Motor neuron (in vitro differentiated cells): Measurements from ENCODE around the gene FBXW7. TPM values are rescaled to one million over a fixed set of nuclear protein-coding genes. Genes with fewer than 3 reads are reported as not detected.

Experiments used
- ATAC-seq, 8 experiments: fragments of 200-7000 bp; cut with Tn5 transposase; replicated peaks in 6 of 8; 2 replicates each; pipeline ENCODE4 v1.8.0; 2021; ENCODE audit warnings: mild to moderate bottlenecking in 8 of 8, moderate library complexity in 8 of 8
- H3K27ac ChIP-seq, 2 donors: fragments of 250-450 bp; sonication (Bioruptor Pico); 2 replicates each; pipeline ENCODE4 v1.9.0; 2021; ENCODE audit warnings: antibody characterized with exemption in 2 of 2, mild to moderate bottlenecking in 2 of 2, moderate library complexity in 1 of 2
- H3K4me1 ChIP-seq, 2 donors: fragments of 250-450 bp; sonication (Bioruptor Pico); replicated peaks in 1 of 2; 2 replicates each; pipeline ENCODE4 v1.6.1; 2021; ENCODE audit warnings: antibody characterized with exemption in 2 of 2, mild to moderate bottlenecking in 2 of 2, moderate library complexity in 1 of 2
- H3K4me3 ChIP-seq, 5 donors: fragments of 250-450 bp; sonication (Bioruptor Pico); 2 replicates each; pipeline ENCODE4 v1.9.0; 2021; ENCODE audit warnings: antibody characterized with exemption in 5 of 5, mild to moderate bottlenecking in 5 of 5, moderate library complexity in 4 of 5
- WGBS, 10 experiments: fragments of 450-650 bp; shearing (Covaris generic); methylation state at CpG; one replicate each; pipeline ENCODE4 v1.0.0; 2022; 5-methylcytosine and 5-hydroxymethylcytosine counted together
- in situ Hi-C, 9 experiments: fragments of 400-800 bp; cut with MboI; loops; one replicate each; pipeline ENCODE4 v1.15.0; 2021; ENCODE audit warnings: low sequenced_read_pairs in 9 of 9, low pct_unique_long_range_greater_than_20kb in 2 of 9; ENCODE audit not compliant: unreplicated experiment in 9 of 9
- total RNA-seq, 8 experiments: library from RNA; unstranded; fragments of 300-600 nt; gene quantifications; 2 replicates each; pipeline versions ENCODE4 v1.2.3 to v1.2.4, GENCODE V29; 2022

The FBXW7 gene
- total RNA-seq, 8 experiments from 2014 or later: 38.0 to 130 (median 68.5) TPM

DNA sequence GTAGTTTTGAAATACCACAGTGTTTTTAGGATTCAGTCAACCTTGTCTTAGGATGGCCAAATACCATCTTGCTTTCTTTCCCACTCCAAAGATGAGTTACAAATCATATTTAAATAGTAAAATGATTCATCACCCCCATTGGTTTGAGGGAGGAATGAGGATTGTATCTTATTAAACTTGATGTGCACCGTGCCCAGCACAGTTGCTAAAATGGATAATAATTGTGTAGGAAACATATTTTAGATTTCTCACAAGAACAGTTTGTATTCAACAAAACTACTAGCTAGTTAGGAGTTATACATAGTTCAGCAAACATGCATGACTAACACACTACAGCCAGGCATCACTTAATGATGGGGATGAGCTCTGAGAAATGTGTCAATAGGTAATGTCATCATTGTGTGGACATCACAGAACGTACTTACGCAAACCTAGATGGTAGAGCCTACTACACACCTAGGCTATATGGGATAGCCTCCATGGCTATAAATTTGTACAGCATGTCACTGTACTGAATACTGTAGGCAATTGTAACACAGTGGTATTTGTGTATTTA, 245.4 kb downstream of the FBXW7 start:
- no peak for ATAC-seq
- Histone ChIP-seq H3K4me3 (no peak overlapping the region), H3K4me1 (no peaks in the 10 kb centered on the region), H3K27ac (no peak overlapping the region)
- 39 to 100% (median 87%) methylated on average over 1 to 3 of the region's 3 CpGs; no CpG with 5 or more reads in 4 of the 10 experiments for WGBS, 10 experiments
- in situ Hi-C loops: no loop called here

DNA sequence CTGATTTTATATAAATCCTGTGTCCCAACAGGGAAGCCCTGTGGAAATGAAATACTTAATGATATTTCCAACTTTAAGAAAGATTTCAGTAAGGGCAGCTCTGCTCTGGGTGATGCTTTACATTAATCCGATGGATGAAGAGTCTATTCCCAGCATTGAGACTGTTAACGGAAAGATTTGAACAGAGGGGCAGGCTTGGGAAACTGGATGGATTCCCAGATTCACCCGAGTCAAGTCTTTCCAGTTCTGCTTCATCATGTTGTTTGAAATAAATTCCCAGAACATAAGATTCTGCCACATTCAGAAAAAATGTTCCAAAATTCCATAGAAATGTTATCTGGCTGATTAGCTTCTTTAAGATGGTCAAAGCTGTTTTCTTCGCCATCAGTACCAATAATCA, 246.0 kb downstream of the FBXW7 start:
- WGBS, 10 experiments: 37 to 100% (median 92%) methylated on average over 2 to 4 of the region's 4 CpGs
- Histone ChIP-seq H3K4me3 (no peak overlapping the region), H3K4me1 (no peaks in the 10 kb centered on the region), H3K27ac (no peak overlapping the region)
- ATAC-seq: no peak
- in situ Hi-C loops: no loop called here

DNA sequence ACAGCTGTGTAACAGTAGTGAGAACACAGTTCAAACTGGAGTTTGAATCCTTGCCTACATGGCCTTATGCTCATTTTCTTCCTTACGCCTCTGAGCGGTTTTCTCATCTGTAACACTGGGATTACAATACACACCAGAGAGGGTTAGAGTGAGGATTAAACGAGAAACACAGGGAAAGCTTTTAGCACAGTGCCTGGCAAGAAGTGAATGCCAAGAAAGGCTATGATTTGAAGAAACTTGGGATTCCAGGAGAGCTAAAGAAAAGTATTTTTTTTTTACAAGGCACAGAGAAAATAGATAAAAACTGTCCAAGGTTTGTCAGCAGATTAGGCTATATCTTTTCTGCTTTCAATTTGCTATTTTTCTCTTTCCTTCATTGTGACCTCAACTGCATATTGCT, 246.4 kb downstream of the FBXW7 start:
- WGBS, 10 experiments: 56 to 100% (median 83%) methylated on average over 2 to 3 of the region's 3 CpGs
- no peaks in the 10 kb centered on the region for H3K4me1 ChIP-seq
- in situ Hi-C loops: no loop called here
- H3K27ac ChIP-seq: no peak overlapping the region
- no peak for ATAC-seq
- no peak overlapping the region for H3K4me3 ChIP-seq

DNA sequence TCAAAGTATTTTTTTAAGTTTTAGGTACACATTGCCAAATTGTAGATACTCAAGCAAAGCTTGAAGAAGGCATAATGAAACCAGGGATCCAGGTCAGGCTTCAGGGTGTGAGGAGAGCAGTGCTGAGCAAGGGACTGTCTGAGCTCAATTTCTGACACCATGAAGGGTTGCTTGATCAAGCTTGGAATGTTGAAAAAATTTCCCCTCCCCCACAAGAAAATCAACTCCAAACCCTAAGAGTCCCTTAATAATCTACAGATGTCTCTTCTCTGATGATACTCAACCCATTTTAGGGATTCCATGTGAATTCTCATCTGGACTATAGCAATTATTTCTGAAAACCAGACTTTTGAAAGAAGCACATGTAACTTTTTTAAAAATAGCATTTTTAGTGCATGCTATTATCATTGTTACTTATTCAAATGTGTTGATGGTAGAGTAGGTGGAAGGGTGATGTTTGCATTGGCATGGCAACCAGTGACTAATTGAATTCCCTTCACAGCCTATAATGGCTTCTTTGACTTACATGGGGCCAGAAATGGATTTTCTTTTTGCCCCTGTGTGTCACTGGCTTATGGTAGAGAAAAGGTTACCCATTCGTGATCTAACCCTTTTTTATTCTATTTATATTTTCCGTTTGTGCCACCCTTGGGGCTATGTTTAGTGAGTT, 252.0 kb downstream of the FBXW7 start:
- Histone ChIP-seq H3K4me1 (peaks cover under 1% of the 10 kb centered on the region in 2 donors), H3K27ac (no peak overlapping the region), H3K4me3 (no peak overlapping the region)
- ATAC-seq: peak in 4 of 8 experiments; percentile 29 to 70 (median 52)
- WGBS, 10 experiments: 33 to 94% (median 90%) methylated on average over 1 to 2 of the region's 2 CpGs; no CpG with 5 or more reads in 1 of the 10 experiments
- in situ Hi-C loops: no loop called here

DNA sequence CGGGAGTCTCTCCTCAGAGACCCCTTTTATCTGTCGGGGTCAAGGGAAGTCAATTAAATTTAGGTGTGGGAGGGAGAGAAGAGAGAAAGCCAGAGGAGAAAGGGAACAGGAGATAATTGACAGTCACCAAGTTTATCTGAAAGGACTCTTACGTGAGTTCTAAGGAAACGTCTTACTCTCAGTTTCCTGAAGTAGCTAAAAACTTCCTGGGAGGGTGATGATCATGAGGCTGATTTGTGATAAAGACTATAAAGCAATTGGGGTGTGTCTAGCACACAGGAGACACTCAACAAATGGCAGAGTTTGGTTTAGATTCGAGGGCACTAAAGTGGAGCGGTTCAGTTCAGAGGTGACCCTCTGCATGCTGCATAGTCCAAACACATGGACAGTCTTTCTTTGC, 254.1 kb downstream of the FBXW7 start:
- in situ Hi-C loops: no loop called here

DNA sequence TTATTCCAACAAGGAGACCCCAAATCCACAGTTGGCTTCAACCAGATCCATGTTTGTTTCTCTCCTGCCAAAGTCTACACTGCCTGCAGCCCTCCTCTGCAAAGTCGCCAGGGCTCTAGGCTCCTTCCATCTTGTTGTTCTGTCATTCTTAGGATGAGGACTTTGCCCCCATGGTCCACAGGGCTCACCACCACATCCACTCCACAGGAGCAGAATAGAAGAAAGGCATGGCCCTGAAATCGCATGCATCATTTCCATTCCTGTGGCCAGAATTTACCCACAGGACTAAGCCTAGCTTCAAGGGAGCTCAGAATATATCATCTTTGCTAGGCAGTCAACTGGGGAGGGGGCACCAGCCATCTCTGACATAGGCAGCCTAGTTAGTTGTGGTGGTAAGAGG, 254.7 kb downstream of the FBXW7 start:
- in situ Hi-C loops: no loop called here
- H3K4me3 ChIP-seq: no peak overlapping the region
- no peak overlapping the region for H3K27ac ChIP-seq
- H3K4me1 ChIP-seq: peaks cover 6 to 9% of the 10 kb centered on the region in 2 donors
- ATAC-seq: no peak
- WGBS, 10 experiments: 83 to 100% (median 100%) methylated on average over 1 to 2 of the region's 2 CpGs; no CpG with 5 or more reads in 7 of the 10 experiments

More for the DNA sequence above, 254.1 kb downstream of the FBXW7 start:
- Histone ChIP-seq H3K27ac (no peak overlapping the region), H3K4me3 (no peak overlapping the region), H3K4me1 (peaks cover 6 to 9% of the 10 kb centered on the region in 2 donors)
- WGBS, 10 experiments: 75 to 100% (median 97%) methylated on average over 1 to 6 of the region's 6 CpGs; no CpG with 5 or more reads in 2 of the 10 experiments
- no peak for ATAC-seq

DNA sequence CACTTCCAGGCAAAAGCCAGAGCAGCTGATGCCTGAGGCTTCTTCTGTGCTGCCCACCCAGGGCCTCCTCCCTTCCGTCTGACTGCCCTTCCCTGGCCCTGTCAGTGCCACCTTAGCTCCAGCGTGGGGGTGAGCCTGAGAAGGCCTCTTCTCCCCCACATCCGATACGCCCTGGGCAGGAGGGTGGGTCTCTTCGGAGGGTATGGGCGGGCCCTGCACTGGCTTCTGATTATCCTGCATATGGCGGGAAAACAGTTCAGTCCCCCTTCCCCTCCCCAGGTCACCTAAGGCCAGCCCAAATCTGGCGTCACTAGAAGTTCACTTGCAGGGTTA, 256.7 kb downstream of the FBXW7 start:
- Histone ChIP-seq H3K4me1 (peaks cover 11 to 15% of the 10 kb centered on the region in 2 donors), H3K27ac (no peak overlapping the region), H3K4me3 (no peak overlapping the region)
- WGBS, 10 experiments: 80 to 90% methylated on average over 2 to 4 of the region's 8 CpGs; no CpG with 5 or more reads in 8 of the 10 experiments
- ATAC-seq: peak in 3 of 8 experiments; percentile 5 to 38 (median 8)
- in situ Hi-C loops: no loop called here

DNA sequence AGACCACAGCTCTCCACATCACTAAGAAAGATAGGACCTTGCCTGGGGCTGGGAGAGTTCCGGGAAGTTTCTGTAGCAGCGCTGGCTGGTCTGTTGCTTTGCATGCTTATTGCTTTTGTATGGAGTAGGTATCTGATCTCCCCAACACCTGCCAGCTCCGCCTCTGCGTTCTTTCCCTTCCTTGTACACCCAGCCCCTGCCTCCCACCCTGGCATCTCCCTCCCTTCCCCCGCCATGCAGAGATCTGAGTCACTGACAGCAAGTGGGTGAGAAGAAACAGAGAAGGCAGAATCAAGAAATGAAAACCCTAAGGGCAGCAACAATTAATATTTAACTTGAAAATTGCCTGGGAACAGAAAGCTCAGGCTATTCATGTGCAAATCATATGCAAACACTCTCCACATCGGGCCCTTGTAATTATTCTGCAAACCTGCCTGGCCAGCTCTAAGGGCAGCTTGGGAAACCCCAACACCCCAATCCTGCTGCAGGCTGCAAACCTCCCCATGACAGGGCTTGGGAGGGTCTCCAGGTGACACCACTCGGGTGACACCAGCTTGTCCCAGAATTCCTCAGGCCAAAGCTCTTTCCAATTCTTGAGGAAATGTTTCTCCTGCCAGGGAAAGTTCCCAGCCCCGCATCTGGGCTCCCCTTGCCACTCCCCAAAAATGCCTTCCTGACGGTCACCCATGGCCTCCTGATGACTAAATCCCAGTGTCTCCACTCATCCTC, 257.2 kb downstream of the FBXW7 start:
- 26 to 90% (median 53%) methylated on average over 1 to 4 of the region's 9 CpGs; no CpG with 5 or more reads in 2 of the 10 experiments for WGBS, 10 experiments
- ATAC-seq: peak; percentile 49 to 87 (median 68)
- H3K27ac ChIP-seq: no peak overlapping the region
- H3K4me1 ChIP-seq: peaks cover 11 to 15% of the 10 kb centered on the region in 2 donors
- in situ Hi-C loops: no loop called here
- H3K4me3 ChIP-seq: no peak overlapping the region

DNA sequence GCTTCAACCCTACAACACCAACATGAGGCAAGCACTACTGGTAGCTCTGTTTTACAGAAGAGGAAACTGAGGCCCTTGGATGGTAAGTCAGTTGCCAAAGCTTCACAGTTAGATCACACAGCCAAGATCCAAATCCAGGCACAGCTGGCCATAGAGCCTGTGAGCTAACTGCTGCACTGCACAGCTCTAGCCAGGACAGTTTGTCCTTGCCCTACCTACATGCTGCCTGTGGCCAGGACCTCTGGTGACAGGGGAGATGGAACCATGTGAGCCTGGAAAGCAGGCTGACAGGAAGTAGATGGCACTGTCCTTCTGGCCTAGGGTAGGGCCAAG, 257.8 kb downstream of the FBXW7 start:
- H3K4me1 ChIP-seq: peaks cover 11 to 15% of the 10 kb centered on the region in 2 donors
- peak in 4 of 8 experiments; percentile 16 to 34 (median 23) for ATAC-seq
- no peak overlapping the region for H3K27ac ChIP-seq
- no peak overlapping the region for H3K4me3 ChIP-seq
- in situ Hi-C loops: no loop called here

DNA sequence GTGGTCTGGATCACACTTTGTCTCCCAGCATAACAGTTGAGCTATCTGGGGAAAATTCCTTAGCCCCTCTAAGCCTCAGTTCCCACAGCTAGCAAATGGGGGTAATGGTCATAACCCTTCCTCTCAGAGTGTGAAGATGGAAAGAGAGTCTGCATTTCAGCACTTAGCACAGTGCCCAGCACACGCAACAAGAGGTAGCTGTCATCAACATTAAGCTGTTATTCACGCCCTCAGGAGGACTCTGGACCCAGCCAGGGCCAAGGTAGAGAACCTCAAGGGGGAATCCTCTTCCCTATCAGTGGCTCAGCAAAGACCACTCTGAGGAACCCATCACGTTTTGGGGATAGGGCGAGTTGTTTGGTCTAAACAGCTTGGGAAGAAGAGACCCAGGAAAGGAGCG, 258.6 kb downstream of the FBXW7 start:
- Histone ChIP-seq H3K27ac (no peak overlapping the region), H3K4me1 (peaks cover 11 to 15% of the 10 kb centered on the region in 2 donors), H3K4me3 (no peak overlapping the region)
- ATAC-seq: no peak
- WGBS, 10 experiments: 70 to 100% (median 100%) methylated on average over 1 to 3 of the region's 5 CpGs; no CpG with 5 or more reads in 3 of the 10 experiments
- in situ Hi-C loops: no loop called here

DNA sequence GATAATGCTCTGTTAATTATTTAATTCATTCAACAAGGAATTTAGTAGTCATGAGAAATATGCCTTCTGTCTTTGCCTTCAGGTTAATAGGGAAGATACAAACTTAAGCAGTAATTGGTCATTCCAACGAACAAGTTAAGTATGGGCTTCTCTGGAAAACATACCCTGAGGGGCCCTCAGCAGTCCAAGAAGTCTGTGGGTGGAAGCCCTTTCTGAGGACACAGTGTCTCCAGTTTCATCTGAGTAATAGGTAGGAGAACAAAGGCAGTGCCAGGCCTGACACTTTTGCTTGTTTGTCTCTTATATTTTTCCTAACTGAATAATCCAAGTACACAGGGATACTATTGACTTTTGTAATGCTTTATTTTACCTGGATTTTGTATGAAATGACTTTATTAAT, 262.5 kb downstream of the FBXW7 start:
- in situ Hi-C loops: no loop called here
- Histone ChIP-seq H3K27ac (no peak overlapping the region), H3K4me1 (peaks cover 5 to 9% of the 10 kb centered on the region in 2 donors), H3K4me3 (no peak overlapping the region)
- peak in 2 of 8 experiments; percentile 69 to 70 for ATAC-seq
- WGBS, 10 experiments: 0 to 90% (median 40%) methylated on average over 1 of the region's 1 CpG; no CpG with 5 or more reads in 5 of the 10 experiments
